ENCODE results near the gene ADSS1.

GRCh38 chr14:104687601-104688504 is 36.2 kb upstream of the ADSS1 start:
- TF ChIP-seq, protein P1, sequence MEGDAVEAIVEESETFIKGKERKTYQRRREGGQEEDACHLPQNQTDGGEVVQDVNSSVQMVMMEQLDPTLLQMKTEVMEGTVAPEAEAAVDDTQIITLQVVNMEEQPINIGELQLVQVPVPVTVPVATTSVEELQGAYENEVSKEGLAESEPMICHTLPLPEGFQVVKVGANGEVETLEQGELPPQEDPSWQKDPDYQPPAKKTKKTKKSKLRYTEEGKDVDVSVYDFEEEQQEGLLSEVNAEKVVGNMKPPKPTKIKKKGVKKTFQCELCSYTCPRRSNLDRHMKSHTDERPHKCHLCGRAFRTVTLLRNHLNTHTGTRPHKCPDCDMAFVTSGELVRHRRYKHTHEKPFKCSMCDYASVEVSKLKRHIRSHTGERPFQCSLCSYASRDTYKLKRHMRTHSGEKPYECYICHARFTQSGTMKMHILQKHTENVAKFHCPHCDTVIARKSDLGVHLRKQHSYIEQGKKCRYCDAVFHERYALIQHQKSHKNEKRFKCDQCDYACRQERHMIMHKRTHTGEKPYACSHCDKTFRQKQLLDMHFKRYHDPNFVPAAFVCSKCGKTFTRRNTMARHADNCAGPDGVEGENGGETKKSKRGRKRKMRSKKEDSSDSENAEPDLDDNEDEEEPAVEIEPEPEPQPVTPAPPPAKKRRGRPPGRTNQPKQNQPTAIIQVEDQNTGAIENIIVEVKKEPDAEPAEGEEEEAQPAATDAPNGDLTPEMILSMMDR (IDR thresholded peaks at IDR 0.05): no peak
- TF ChIP-seq POLR2A (IDR thresholded peaks at IDR 0.05): no peak
- TF ChIP-seq POLR2AphosphoS5 (IDR thresholded peaks at IDR 0.05): no peak
